HG03469 (cell line): ENCODE measurements around the gene IGFBP6.

Experiments used
- ATAC-seq: cut with Tn5 transposase; IDR thresholded peaks from one replicate; pipeline ENCODE4 v1.9.1; 2021; ENCODE audit warnings: mild to moderate bottlenecking, moderate library complexity, moderate number of reproducible peaks; ENCODE audit not compliant: unreplicated experiment

IGFBP6 gene

GRCh38 chr12:53115112-53115890 is 17.8 kb downstream of the IGFBP6 start:
- no peak for ATAC-seq

GRCh38 chr12:53115891-53116648 is 18.6 kb downstream of the IGFBP6 start:
- no peak for ATAC-seq

GRCh38 chr12:53118751-53119300 is 21.4 kb downstream of the IGFBP6 start:
- ATAC-seq: no peak

- no peak for ATAC-seq
These were observed 23.4 kb downstream of the IGFBP6 start for GRCh38 chr12:53120685-53121525.

GRCh38 chr12:53122961-53123468 is 25.5 kb downstream of the IGFBP6 start:
- ATAC-seq: no peak

- ATAC-seq: no peak
These were observed 26.3 kb downstream of the IGFBP6 start for GRCh38 chr12:53123578-53124351.

- no peak for ATAC-seq
These were observed 26.9 kb downstream of the IGFBP6 start for GRCh38 chr12:53124352-53124723.

- no peak for ATAC-seq
These were observed 29.7 kb downstream of the IGFBP6 start for GRCh38 chr12:53127169-53127568.

- ATAC-seq: no peak
These were observed 31.5 kb downstream of the IGFBP6 start for GRCh38 chr12:53128780-53129569.

GRCh38 chr12:53131844-53132243 is 34.4 kb downstream of the IGFBP6 start:
- ATAC-seq: no peak

- no peak for ATAC-seq
These were observed 36.3 kb downstream of the IGFBP6 start for GRCh38 chr12:53133722-53134121.

GRCh38 chr12:53143355-53143754 is 45.9 kb downstream of the IGFBP6 start:
- no peak for ATAC-seq

GRCh38 chr12:53145383-53146260 is 48.2 kb downstream of the IGFBP6 start:
- no peak for ATAC-seq

- ATAC-seq: no peak
These were observed 49.7 kb downstream of the IGFBP6 start for GRCh38 chr12:53147181-53147580.

- ATAC-seq: no peak
These were observed 50.2 kb downstream of the IGFBP6 start for GRCh38 chr12:53147653-53148052.

- ATAC-seq: no peak
These were observed 53.6 kb downstream of the IGFBP6 start for GRCh38 chr12:53151039-53151438.
